Fibroblast of lung (primary cell): ENCODE data around the gene TWIST2.

Source experiments
- CTCF ChIP-seq, 2 donors: IDR thresholded peaks in 1 of 2; conservative IDR thresholded peaks in 1 of 2; 1 replicate in 1 of 2; 2 replicates in 1 of 2; pipeline ENCODE4 v1.5.1; 2011 to 2012; ENCODE audit warnings: low read length in 2 of 2, control low read depth in 1 of 2, inconsistent platforms in 1 of 2, low read depth in 1 of 2, mild to moderate bottlenecking in 1 of 2
- EZH2 ChIP-seq: IDR thresholded peaks from 2 replicates; pipeline ENCODE4 v1.5.1; 2012; ENCODE audit warnings: low read length, control low read depth, mild to moderate bottlenecking; ENCODE audit errors: missing control alignments

- TF ChIP-seq CTCF (conservative IDR thresholded peaks at IDR 0.05 in 1 of 2, IDR thresholded peaks at IDR 0.05 in 1 of 2; ENCODE audit: low read depth in 1 of 2, low read length in 2 of 2) (no peak), EZH2 (no peak)
These were observed 59.2 kb downstream of the TWIST2 start for GRCh38 chr2:238906936-238907716.
